ENCODE data around the gene THNSL1. TPM values are rescaled to one million over a fixed set of nuclear protein-coding genes. Genes with fewer than 3 reads are reported as not detected.
A peak's percentile ranks its signal among the peaks of the same experiment; 100 is the strongest.

The THNSL1 gene
- total RNA-seq, 1 donor from 2014 or later = 7.9 TPM

DNA sequence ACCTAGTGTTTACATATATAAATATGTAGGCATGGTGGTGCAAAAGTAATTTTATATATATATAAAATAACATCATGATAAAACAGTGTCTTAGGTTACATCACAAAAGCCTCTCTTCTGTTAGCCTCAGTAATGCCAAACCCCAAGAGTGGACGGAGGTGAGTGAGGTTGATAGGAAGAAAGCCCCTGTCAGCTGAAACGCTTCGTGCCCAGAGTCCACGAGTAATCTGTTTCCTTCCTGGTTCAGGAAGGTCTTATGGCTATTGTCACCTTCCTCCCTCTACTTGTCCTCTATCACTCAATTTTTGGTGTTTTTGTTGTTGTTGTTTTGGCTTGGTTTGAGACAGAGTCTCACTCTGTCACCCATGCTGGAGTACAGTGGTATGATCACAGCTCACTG is 41.5 kb downstream of the THNSL1 start:
- no peak for DNase-seq (ENCODE audit: low spot score)

DNA sequence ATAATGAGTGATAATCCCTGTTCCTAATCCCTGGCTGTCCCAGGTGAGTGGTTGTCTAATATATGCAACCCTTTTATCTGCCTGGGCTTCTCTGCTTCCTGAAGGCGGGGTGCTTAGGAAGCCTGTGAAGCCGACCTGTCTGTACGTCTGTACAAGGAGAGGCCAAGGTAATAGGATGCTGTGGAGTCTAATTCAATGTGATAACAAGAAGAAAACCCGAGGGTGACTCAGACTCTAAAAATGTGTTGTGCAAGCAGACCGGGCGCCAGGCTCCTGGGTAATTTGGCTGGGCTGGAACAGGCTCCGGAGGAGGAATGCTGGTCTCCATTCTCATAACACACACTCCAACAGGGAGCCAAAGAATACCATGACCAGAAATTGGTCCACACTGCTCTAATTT is 43.6 kb downstream of the THNSL1 start:
- DNase-seq (ENCODE audit: low spot score) = peak; percentile 47

DNA sequence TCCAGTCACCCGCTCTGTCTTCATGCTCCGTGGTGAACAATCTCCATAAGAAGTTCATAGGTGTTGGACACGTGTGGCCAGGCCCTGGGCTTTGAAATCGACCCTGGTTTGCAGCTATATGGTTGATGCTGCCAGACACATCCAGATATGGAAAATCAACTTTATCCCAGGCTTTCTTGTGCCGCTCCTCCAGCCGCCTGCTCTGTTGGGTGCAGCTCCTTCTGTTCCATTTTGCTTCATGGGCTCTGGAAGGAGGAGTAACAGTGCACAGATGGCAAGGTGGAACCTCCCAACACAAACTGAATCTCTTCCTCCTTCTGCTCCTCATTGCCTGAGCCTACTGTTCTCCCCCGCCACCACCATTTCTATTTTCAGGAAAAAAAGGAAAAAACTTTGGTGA is 44.7 kb downstream of the THNSL1 start:
- DNase-seq (ENCODE audit: low spot score) = no peak

DNA sequence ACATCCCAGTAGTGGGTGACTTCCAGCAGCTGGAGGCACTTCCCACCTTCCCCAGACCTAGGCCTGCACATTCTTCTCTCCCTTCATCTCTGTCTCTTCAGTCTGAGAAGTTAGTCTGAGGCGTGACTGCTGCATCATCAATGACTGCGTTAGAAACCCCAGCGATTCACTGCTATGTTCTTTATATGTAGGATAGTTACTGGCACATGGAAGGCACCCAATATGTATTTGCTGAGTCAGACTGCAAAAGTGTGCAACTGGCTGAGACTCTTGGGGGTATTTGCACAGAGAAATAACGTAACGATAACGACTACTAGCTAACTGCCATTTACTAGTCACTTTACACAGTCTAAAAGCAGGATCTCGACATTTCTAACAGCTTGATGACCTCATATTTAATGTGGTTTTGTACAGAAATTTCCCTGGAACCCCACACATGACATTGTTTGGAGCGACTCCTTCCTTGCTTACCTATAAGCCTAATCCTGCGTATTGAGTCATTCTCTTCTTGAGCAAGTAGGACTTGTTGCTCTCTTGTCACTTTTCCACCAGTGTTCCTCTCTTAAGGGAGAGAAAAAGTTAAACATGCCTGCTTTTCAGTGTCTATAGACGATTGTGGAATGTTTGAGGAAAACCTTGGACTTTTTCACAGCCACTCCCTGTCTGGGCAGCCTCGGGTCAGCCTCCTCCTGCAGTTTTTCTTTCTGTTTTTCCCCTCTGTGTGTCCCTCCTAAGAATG is 45.5 kb downstream of the THNSL1 start:
- DNase-seq (ENCODE audit: low spot score) = peak; percentile 44

DNA sequence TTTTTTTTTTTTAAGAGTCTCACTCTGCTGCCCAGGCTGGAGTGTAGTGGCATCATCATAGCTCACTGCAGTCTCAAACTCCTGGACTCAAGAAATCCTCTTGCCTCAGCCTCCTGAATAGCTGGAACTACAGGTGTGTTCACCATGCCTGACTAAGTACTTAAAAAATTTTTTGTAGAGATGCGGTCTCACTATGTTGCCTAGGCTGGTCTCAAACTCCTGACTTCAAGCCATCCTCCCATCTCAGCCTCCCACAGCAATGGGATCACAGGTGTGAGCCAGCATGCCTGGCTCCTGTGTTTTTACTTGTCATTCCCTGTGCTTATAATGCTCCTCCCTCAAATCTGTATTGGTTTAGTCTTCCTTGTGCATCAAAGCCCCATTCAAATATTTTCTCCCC is 46.7 kb downstream of the THNSL1 start:
- DNase-seq (ENCODE audit: low spot score) = no peak

DNA sequence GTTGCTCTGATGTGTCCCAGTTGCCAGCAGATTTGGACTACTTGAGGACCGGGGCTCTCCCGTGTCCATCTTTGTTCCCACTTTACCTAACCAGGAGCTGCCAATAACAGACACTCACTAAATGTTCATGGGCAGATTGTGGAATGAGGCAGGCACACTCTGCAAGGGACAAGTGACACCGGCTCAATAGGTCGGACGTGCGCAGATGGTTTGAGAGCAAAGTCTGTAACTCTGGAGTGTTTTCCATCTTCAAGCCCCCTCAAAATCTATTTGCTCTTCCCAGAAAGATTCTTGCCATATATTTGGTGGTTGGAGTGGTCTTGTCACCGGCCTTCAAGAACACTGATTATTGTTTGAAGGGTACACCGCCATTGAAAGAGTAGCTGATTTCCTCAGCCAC is 47.2 kb downstream of the THNSL1 start:
- DNase-seq (ENCODE audit: low spot score) = no peak

DNA sequence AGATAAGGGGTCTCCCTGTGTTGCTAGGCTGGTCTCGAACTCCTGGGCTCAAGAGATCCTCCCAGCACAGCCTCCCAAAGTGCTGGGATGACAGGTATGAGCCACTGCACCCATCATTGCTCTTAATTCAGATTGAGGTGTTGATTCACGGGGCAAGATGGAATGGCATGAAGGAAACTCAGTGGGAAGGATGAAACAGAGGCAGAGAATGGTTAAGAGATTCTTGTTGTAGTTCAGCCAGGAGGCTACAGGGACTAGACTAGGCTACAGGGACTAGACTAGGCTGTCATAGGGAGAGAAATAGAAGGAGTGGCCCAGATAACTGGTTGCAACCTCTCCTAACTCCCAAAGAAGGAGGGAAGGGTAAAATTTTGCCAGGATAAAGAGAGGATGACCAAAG is 48.0 kb downstream of the THNSL1 start:
- no peak for DNase-seq (ENCODE audit: low spot score)

DNA sequence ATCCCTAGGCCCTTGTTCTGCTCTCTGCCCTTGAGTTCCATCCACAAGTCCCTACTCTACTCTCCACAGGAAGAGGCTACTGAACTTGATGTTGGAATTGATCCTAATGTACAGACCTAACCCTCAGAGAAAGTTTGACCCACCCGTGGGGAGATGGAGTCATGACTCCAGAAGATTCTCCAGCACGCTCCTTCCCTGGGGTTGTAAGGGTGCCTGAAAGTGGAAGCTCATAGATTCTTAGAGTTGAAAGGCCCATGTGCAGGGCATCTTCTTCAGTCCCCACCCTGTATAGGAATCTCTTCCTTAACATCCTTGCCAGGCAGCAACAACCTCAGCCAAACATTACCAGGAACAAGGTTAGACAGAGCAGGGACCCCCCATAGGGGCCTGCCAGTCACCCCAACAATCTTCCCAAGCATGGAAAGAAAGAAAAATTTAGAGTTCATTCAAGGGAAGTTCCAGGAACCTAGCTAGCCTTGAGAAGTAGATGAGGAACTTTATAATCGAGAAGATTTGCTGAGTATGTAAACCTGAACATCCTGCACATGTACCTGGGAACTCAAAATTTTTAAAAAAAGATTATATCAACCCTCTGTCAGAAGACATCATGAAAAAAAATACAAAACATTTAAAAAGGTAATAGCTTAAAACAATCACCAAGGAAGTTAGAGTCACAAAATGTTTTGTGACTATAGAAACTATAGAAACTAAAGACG is 49.5 kb downstream of the THNSL1 start:
- DNase-seq (ENCODE audit: low spot score) = no peak

DNA sequence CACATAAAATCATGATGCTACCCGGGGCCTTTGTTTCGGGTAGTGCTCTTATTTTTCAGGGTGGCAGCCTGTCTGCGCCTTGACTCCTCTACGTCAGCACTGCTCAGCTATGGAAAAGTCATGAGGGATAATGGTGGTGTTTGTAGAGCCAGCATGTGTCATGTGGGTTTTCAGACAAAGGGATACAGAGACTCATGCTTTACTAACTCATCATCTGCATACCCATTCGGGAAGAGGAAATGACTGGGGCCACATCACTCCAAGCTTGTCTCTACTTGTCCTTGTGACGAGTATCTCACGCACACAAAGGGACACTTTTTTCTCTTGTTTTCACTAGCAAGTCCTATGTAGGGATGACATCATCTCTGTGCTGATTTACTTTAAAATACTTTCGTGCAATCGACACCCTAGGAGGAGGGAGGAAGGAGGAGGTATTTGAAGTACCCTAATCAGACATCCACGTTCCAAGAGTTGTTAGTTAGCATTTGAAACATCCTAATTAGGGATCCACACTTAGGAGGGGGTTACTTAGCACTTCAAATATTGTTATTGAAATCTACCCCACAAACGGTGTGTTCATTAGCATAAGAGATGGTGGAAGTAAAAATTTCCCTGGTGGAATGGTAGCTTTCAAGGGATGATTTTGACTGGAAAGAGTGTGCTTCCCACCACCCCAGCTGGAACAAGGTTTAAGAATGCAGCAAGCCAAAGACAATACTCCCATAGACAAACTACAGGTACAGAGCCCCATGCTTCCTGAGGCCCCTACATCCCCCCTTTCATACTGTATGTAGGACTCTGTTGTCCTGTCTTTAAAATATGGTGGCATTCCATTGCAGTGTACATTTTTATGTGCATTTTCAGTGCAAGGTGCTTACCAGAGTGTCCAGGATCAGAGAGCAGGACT is 52.0 kb downstream of the THNSL1 start:
- DNase-seq (ENCODE audit: low spot score) = no peak

DNA sequence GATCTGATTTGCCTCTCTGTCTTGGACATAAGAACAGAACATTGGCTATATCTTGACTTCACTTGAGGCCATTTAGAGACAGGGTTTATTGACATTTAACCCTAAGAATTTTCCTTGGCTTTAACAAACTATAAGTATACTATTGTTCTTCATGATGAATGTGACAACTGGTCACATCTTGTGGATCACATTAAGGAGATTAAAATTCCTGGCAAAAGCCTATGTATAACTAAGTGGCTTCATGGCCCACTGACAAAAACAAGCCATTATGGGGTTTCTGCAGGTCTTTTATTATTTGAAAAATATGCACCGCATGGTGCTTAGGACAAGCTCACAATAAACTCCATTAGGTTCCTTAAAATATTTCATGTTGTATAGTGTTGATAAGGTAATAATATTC is 54.8 kb downstream of the THNSL1 start:
- DNase-seq (ENCODE audit: low spot score) = no peak

DNA sequence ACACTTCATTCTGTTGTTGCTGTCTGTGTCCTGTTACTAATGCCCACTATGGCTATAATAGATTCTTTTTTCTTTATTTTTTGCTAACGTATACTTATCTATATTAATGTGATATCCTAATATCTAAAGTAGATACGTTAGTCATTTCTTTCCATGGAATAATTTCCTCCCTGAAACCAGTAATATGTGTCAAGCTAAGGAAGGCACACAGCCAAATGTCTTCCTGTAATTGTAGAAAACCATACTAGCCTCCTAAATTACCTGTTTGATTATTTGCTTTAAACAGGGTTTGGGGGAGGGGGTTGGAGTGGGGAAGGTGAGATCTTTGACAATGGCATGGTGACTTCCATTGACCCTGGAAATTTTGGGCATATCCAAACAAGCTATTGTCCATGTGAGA is 56.4 kb downstream of the THNSL1 start:
- DNase-seq (ENCODE audit: low spot score) = no peak

DNA sequence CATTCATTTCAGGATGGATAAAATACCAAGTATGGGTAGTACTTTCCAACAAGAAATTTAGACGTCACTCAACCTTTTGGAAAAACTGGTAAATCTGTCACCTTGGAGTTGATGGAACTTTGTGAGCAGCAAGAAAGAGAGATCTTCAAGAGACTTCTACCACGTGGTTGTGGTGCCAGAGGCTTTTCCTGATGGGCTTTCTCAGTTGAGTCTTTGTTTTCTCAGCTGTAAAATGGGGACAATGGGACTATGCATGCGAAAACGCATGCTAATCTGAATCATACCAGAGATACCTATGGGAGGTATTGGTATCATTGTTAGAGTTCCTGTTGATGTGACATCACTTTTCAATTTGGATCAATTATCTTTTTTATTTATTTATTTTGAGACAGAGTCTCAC is 59.4 kb downstream of the THNSL1 start:
- DNase-seq (ENCODE audit: low spot score) = no peak

Other genes starting within 250 kb of the THNSL1 start
- gene PRTFDC1, start 64.0 kb upstream of the THNSL1 start, total RNA-seq (ENCODE audit: insufficient read depth, low replicate concordance) = 15.9 TPM
- gene ENKUR, start 454 bp upstream of the THNSL1 start, total RNA-seq (ENCODE audit: insufficient read depth, low replicate concordance) = 2.9 TPM
- gene GPR158, start 158.4 kb downstream of the THNSL1 start, total RNA-seq (ENCODE audit: insufficient read depth, low replicate concordance) = 5.3 TPM